HG02870 (cell line): Measurements from ENCODE around the gene ATP4A.

ENCODE experiments used
- ATAC-seq: cut with Tn5 transposase; IDR thresholded peaks from one replicate; pipeline ENCODE4 v1.9.1; 2021; ENCODE audit warnings: mild to moderate bottlenecking, moderate library complexity; ENCODE audit not compliant: unreplicated experiment

ATP4A gene

GRCh38 chr19:35529241-35530218 lies 33.9 kb downstream of the ATP4A start:
- no peak for ATAC-seq

- no peak for ATAC-seq
These were observed 35.0 kb downstream of the ATP4A start, which contains the start of gene SBSN for GRCh38 chr19:35528218-35529038. TSS of gene SBSN (minus strand) at chr19:35528311. CDS start at chr19:35528281, 30 bp downstream.

GRCh38 chr19:35525873-35526272 lies 37.6 kb downstream of the ATP4A start:
- ATAC-seq, result no peak

GRCh38 chr19:35524181-35524837 lies 39.1 kb downstream of the ATP4A start:
- no peak for ATAC-seq

GRCh38 chr19:35522745-35523327 lies 40.6 kb downstream of the ATP4A start:
- no peak for ATAC-seq

- ATAC-seq, result no peak
These were observed 42.2 kb downstream of the ATP4A start for GRCh38 chr19:35521124-35521743.

GRCh38 chr19:35519291-35519690 lies 44.2 kb downstream of the ATP4A start:
- ATAC-seq, result no peak

- no peak for ATAC-seq
These were observed 45.1 kb downstream of the ATP4A start for GRCh38 chr19:35518313-35518712.

GRCh38 chr19:35517342-35517741 lies 46.1 kb downstream of the ATP4A start:
- ATAC-seq, result no peak

GRCh38 chr19:35516310-35516709 lies 47.1 kb downstream of the ATP4A start:
- ATAC-seq, result no peak

GRCh38 chr19:35514282-35514809 lies 49.1 kb downstream of the ATP4A start:
- no peak for ATAC-seq

- ATAC-seq, result no peak
These were observed 49.7 kb downstream of the ATP4A start, which contains the start of gene DMKN for GRCh38 chr19:35513628-35514281. TSS of gene DMKN (minus strand) at chr19:35513649. CDS start at chr19:35513475, 174 bp downstream.

GRCh38 chr19:35512831-35513627 lies 50.4 kb downstream of the ATP4A start:
- ATAC-seq, result no peak

- no peak for ATAC-seq
These were observed 52.1 kb downstream of the ATP4A start for GRCh38 chr19:35511337-35511736.

GRCh38 chr19:35510626-35510964 lies 52.9 kb downstream of the ATP4A start:
- ATAC-seq, result no peak

GRCh38 chr19:35509861-35510625 lies 53.4 kb downstream of the ATP4A start:
- no peak for ATAC-seq

- ATAC-seq, result no peak
These were observed 54.3 kb downstream of the ATP4A start for GRCh38 chr19:35509018-35509652.
